Mesenchymal stem cell (in vitro differentiated cells and primary cell): ENCODE results near the gene GRB7.

ENCODE experiments used
- DNase-seq: peaks from one replicate; pipeline ENCODE4 v3.0.0-alpha.2; 2013
- H2AFZ ChIP-seq: one replicate; pipeline ENCODE4 v1.6.1; 2013; ENCODE audit warnings: low read depth, mild to moderate bottlenecking, control low read depth, inconsistent platforms, low read length, moderate library complexity
- H2AK5ac ChIP-seq: 2 replicates; pipeline ENCODE4 v1.6.1; 2013; ENCODE audit warnings: low read length, moderate library complexity, mild to moderate bottlenecking, inconsistent platforms; ENCODE audit not compliant: severe bottlenecking
- H2BK120ac ChIP-seq: one replicate; pipeline ENCODE4 v1.6.1; 2013; ENCODE audit warnings: low read depth, mild to moderate bottlenecking, inconsistent platforms, low read length, moderate library complexity
- H2BK12ac ChIP-seq, 2 experiments: one replicate each; pipeline ENCODE4 v1.6.1; 2013; ENCODE audit warnings: inconsistent platforms in 2 of 2, low read length in 2 of 2, mild to moderate bottlenecking in 2 of 2, moderate library complexity in 2 of 2, control low read depth in 1 of 2
- H2BK15ac ChIP-seq: one replicate; pipeline ENCODE4 v1.6.1; 2013; ENCODE audit warnings: mild to moderate bottlenecking, low read depth, inconsistent platforms; ENCODE audit not compliant: poor library complexity, severe bottlenecking
- H2BK5ac ChIP-seq: 2 replicates; pipeline ENCODE4 v1.6.1; 2013; ENCODE audit warnings: low read depth, mild to moderate bottlenecking, low read length, control low read depth, inconsistent platforms; ENCODE audit not compliant: poor library complexity, severe bottlenecking
- H3K14ac ChIP-seq, 2 experiments: one replicate each; pipeline ENCODE4 v1.6.1; 2013; ENCODE audit warnings: inconsistent platforms in 2 of 2, low read length in 2 of 2, control low read depth in 1 of 2, mild to moderate bottlenecking in 1 of 2, moderate library complexity in 1 of 2
- H3K18ac ChIP-seq, 2 experiments: one replicate each; pipeline ENCODE4 v1.6.1; 2013; ENCODE audit warnings: inconsistent platforms in 2 of 2, low read length in 2 of 2, control low read depth in 1 of 2, low read depth in 1 of 2, mild to moderate bottlenecking in 1 of 2
- H3K23ac ChIP-seq, 2 experiments: one replicate each; pipeline ENCODE4 v1.6.1; 2013; ENCODE audit warnings: inconsistent platforms in 2 of 2, low read length in 2 of 2, mild to moderate bottlenecking in 2 of 2, moderate library complexity in 2 of 2, control low read depth in 1 of 2
- H3K27ac ChIP-seq: 2 replicates; pipeline ENCODE4 v1.5.1; 2013; ENCODE audit warnings: mild to moderate bottlenecking, moderate library complexity, low read length, control low read depth, inconsistent platforms; ENCODE audit not compliant: poor library complexity, severe bottlenecking
- H3K27me3 ChIP-seq, 2 experiments: 2 replicates each; pipeline versions ENCODE4 v1.6.1 to v1.7.0; 2013; ENCODE audit warnings: low read length in 2 of 2, mild to moderate bottlenecking in 2 of 2, moderate library complexity in 2 of 2, control low read depth in 1 of 2, inconsistent platforms in 1 of 2; ENCODE audit not compliant: control insufficient read depth in 1 of 2, insufficient read depth in 1 of 2
- H3K36me3 ChIP-seq, 2 experiments: 2 replicates each; pipeline versions ENCODE4 v1.6.1 to v1.7.0; 2013; ENCODE audit warnings: low read length in 2 of 2, control low read depth in 1 of 2, inconsistent platforms in 1 of 2, low read depth in 1 of 2, mild to moderate bottlenecking in 1 of 2; ENCODE audit not compliant: insufficient read depth in 2 of 2, control insufficient read depth in 1 of 2
- H3K4ac ChIP-seq, 2 experiments: one replicate each; pipeline ENCODE4 v1.6.1; 2013; ENCODE audit warnings: inconsistent platforms in 2 of 2, low read length in 2 of 2, mild to moderate bottlenecking in 2 of 2, moderate library complexity in 2 of 2, control low read depth in 1 of 2, low read depth in 1 of 2
- H3K4me1 ChIP-seq: 2 replicates; pipeline ENCODE4 v1.6.1; 2013; ENCODE audit warnings: low read depth, low read length, control low read depth; ENCODE audit not compliant: control insufficient read depth, insufficient read depth
- H3K4me2 ChIP-seq: 2 replicates; pipeline ENCODE4 v1.6.1; 2013; ENCODE audit warnings: low read length, mild to moderate bottlenecking, inconsistent platforms; ENCODE audit not compliant: poor library complexity, severe bottlenecking
- H3K4me3 ChIP-seq, 2 experiments: 2 replicates each; pipeline versions ENCODE4 v1.5.1 to v1.7.0; 2013; ENCODE audit warnings: low read length in 2 of 2, mild to moderate bottlenecking in 2 of 2, control low read depth in 1 of 2, low read depth in 1 of 2; ENCODE audit not compliant: insufficient read depth in 1 of 2
- H3K79me1 ChIP-seq: replicated peaks from 2 replicates; pipeline ENCODE4 v1.6.1; 2013; ENCODE audit warnings: mild to moderate bottlenecking, control low read depth, low read length, inconsistent platforms; ENCODE audit not compliant: poor library complexity, severe bottlenecking
- H3K9ac ChIP-seq: 2 replicates; pipeline ENCODE4 v1.7.0; 2013; ENCODE audit warnings: mild to moderate bottlenecking, low read length, moderate library complexity
- H3K9me3 ChIP-seq: 2 replicates; pipeline ENCODE4 v1.7.0; 2013; ENCODE audit warnings: mild to moderate bottlenecking, low read length; ENCODE audit not compliant: control insufficient read depth
- H4K8ac ChIP-seq: one replicate; pipeline ENCODE4 v1.6.1; 2013; ENCODE audit warnings: inconsistent platforms, mild to moderate bottlenecking, low read length, moderate library complexity
- H4K91ac ChIP-seq: one replicate; pipeline ENCODE4 v1.6.1; 2013; ENCODE audit warnings: mild to moderate bottlenecking, low read length, inconsistent platforms
- WGBS: methylation state at CpG from one replicate; pipeline ENCODE4 v1.1.7; 2013; ENCODE audit warnings: mixed read lengths; 5-methylcytosine and 5-hydroxymethylcytosine counted together

GRB7 gene

GRCh38 chr17:39753514-39754160 is 15.9 kb downstream of the GRB7 start:
- H3K4me2 ChIP-seq = peak overlapping the region; percentile 82
- peaks cover 0 to 14% of the 10 kb centered on the region in 2 experiments for H3K27me3 ChIP-seq
- peak overlapping the region; percentile 89 for H3K9ac ChIP-seq
- peak overlapping the region; percentile 12 to 96 for H3K4ac ChIP-seq
- no peaks in the 10 kb centered on the region for H3K36me3 ChIP-seq
- WGBS = 21% methylated on average over 28 of the region's 55 CpGs
- H3K79me1 ChIP-seq = no peaks in the 10 kb centered on the region
- peak overlapping the region; percentile 60 to 83 for H3K4me3 ChIP-seq
- H2BK5ac ChIP-seq = no peak overlapping the region
- no peaks in the 10 kb centered on the region for H3K9me3 ChIP-seq
- peak overlapping the region; percentile 74 for H4K91ac ChIP-seq
- H3K4me1 ChIP-seq = peaks cover 43% of the 10 kb centered on the region
- H2BK12ac ChIP-seq = peak overlapping the region; percentile 7 to 56
- H2BK120ac ChIP-seq = peak overlapping the region; percentile 55
- peak overlapping the region; percentile 99 for H4K8ac ChIP-seq
- H2BK15ac ChIP-seq = peak overlapping the region; percentile 89
- H3K27ac ChIP-seq = no peak overlapping the region
- peak overlapping the region in 1 of 2 experiments; percentile 31 for H3K14ac ChIP-seq
- H2AFZ ChIP-seq = peak overlapping the region; percentile 91
- H2AK5ac ChIP-seq = peak overlapping the region; percentile 5
- H3K18ac ChIP-seq = peak overlapping the region; percentile 98 to 99
- H3K23ac ChIP-seq = peak overlapping the region in 1 of 2 experiments; percentile 45
- DNase-seq = no peak

- H2BK120ac ChIP-seq = peak overlapping the region; percentile 87
- no peak overlapping the region for H2AK5ac ChIP-seq
- H4K8ac ChIP-seq = peak overlapping the region; percentile 99
- H3K4me3 ChIP-seq = peak overlapping the region; percentile 60 to 83
- H3K9me3 ChIP-seq = no peaks in the 10 kb centered on the region
- H2BK5ac ChIP-seq = peak overlapping the region; percentile 8
- peaks cover 43% of the 10 kb centered on the region for H3K4me1 ChIP-seq
- H3K4me2 ChIP-seq = peak overlapping the region; percentile 82
- H3K27me3 ChIP-seq = peaks cover under 1 to 21% of the 10 kb centered on the region in 2 experiments
- peak overlapping the region; percentile 98 to 99 for H3K18ac ChIP-seq
- H3K36me3 ChIP-seq = no peaks in the 10 kb centered on the region
- H3K14ac ChIP-seq = peak overlapping the region in 1 of 2 experiments; percentile 31
- H2BK12ac ChIP-seq = peak overlapping the region; percentile 56 to 70
- H4K91ac ChIP-seq = peak overlapping the region; percentile 97
- peak overlapping the region; percentile 77 to 96 for H3K4ac ChIP-seq
- H3K79me1 ChIP-seq = no peaks in the 10 kb centered on the region
- under 1% methylated on average over 62 of the region's 91 CpGs for WGBS
- peak overlapping the region; percentile 2 for H3K27ac ChIP-seq
- H2BK15ac ChIP-seq = peak overlapping the region; percentile 89
- peak overlapping the region; percentile 45 to 64 for H3K23ac ChIP-seq
- H2AFZ ChIP-seq = peak overlapping the region; percentile 95
- DNase-seq = peak; percentile 87
- peak overlapping the region; percentile 89 for H3K9ac ChIP-seq
Observed at GRCh38 chr17:39754161-39754957, 16.6 kb downstream of the GRB7 start.

GRCh38 chr17:39754958-39755553 is 17.3 kb downstream of the GRB7 start:
- H3K79me1 ChIP-seq = no peaks in the 10 kb centered on the region
- H2AK5ac ChIP-seq = peak overlapping the region; percentile 34
- peak overlapping the region; percentile 97 for H4K91ac ChIP-seq
- H2AFZ ChIP-seq = peak overlapping the region; percentile 95
- no peak overlapping the region for H3K14ac ChIP-seq
- H4K8ac ChIP-seq = peak overlapping the region; percentile 97
- H3K4me2 ChIP-seq = peak overlapping the region; percentile 82
- peak overlapping the region; percentile 60 to 83 for H3K4me3 ChIP-seq
- no peak overlapping the region for H2BK5ac ChIP-seq
- peak overlapping the region; percentile 56 for H3K27ac ChIP-seq
- H3K4ac ChIP-seq = peak overlapping the region; percentile 71 to 77
- WGBS = 31% methylated on average over 21 of the region's 21 CpGs
- H3K27me3 ChIP-seq = peaks cover 5 to 28% of the 10 kb centered on the region in 2 experiments
- H3K9me3 ChIP-seq = no peaks in the 10 kb centered on the region
- H3K18ac ChIP-seq = peak overlapping the region in 1 of 2 experiments; percentile 98
- no peak overlapping the region for H2BK12ac ChIP-seq
- H3K9ac ChIP-seq = peak overlapping the region; percentile 89
- no peak for DNase-seq
- H2BK120ac ChIP-seq = peak overlapping the region; percentile 87
- no peak overlapping the region for H3K23ac ChIP-seq
- H2BK15ac ChIP-seq = peak overlapping the region; percentile 17
- H3K36me3 ChIP-seq = no peaks in the 10 kb centered on the region
- H3K4me1 ChIP-seq = peaks cover 41% of the 10 kb centered on the region
